Cardiac muscle cell (in vitro differentiated cells and primary cell): ENCODE measurements around the gene PHETA2. TPM values are rescaled to one million over a fixed set of nuclear protein-coding genes. Genes with fewer than 3 reads are reported as not detected.

Experiments
- DNase-seq, 2 donors: peaks; one replicate each; pipeline versions ENCODE4 v3.0.0 to v3.0.0-alpha.2; 2010 to 2017; ENCODE audit warnings: low read depth in 1 of 2, low spot score in 1 of 2
- H3K27ac ChIP-seq: fragments of 200-600 bp; sonication (generic); 2 replicates; pipeline ENCODE4 v1.5.1; 2016
- H3K27me3 ChIP-seq: fragments of 200-600 bp; sonication (generic); 2 replicates; pipeline ENCODE4 v1.6.0; 2016; ENCODE audit warnings: control low read depth
- H3K36me3 ChIP-seq: fragments of 200-600 bp; sonication (generic); 2 replicates; pipeline ENCODE4 v1.5.1; 2016; ENCODE audit warnings: control low read depth
- H3K4me1 ChIP-seq: fragments of 200-600 bp; sonication (generic); 2 replicates; pipeline ENCODE4 v1.8.1; 2017; ENCODE audit warnings: low read depth, mild to moderate bottlenecking, mixed run types
- H3K4me3 ChIP-seq: fragments of 200-600 bp; sonication (generic); 2 replicates; pipeline ENCODE4 v1.5.1; 2016; ENCODE audit warnings: mild to moderate bottlenecking
- H3K9me3 ChIP-seq: fragments of 200-600 bp; sonication (generic); 2 replicates; pipeline ENCODE4 v1.5.1; 2017; ENCODE audit warnings: low read depth, mild to moderate bottlenecking, control low read depth
- polyA plus RNA-seq: library from polyadenylated mRNA; unstranded; fragments of >200 nt; fragmentation: Nextera tagmentation; extraction: Ambion mirVana; gene quantifications from 2 replicates; pipeline ENCODE4 v1.2.1, GENCODE V29; 2016
- total RNA-seq: library from RNA; depleted of rRNA; stranded (reverse); fragments of >200 nt; gene quantifications from 2 replicates; pipeline ENCODE4 v1.2.3, GENCODE V29; 2016
- TF ChIP-seq, protein P1 (sequence below): IDR thresholded peaks from 2 replicates; pipeline ENCODE4 v1.5.1; 2012; ENCODE audit warnings: low read depth, mild to moderate bottlenecking, low read length

PHETA2 gene
- total and polyA plus RNA-seq, 2 experiments from 2014 or later, result 0.68 to 2.2 TPM

- Histone ChIP-seq H3K4me1 (no peaks in the 10 kb centered on the region), H3K36me3 (peaks cover 13% of the 10 kb centered on the region), H3K9me3 (no peaks in the 10 kb centered on the region), H3K27me3 (no peaks in the 10 kb centered on the region), H3K4me3 (no peak overlapping the region), H3K27ac (no peak overlapping the region)
- DNase-seq, result no peak
- TF ChIP-seq, protein P1, sequence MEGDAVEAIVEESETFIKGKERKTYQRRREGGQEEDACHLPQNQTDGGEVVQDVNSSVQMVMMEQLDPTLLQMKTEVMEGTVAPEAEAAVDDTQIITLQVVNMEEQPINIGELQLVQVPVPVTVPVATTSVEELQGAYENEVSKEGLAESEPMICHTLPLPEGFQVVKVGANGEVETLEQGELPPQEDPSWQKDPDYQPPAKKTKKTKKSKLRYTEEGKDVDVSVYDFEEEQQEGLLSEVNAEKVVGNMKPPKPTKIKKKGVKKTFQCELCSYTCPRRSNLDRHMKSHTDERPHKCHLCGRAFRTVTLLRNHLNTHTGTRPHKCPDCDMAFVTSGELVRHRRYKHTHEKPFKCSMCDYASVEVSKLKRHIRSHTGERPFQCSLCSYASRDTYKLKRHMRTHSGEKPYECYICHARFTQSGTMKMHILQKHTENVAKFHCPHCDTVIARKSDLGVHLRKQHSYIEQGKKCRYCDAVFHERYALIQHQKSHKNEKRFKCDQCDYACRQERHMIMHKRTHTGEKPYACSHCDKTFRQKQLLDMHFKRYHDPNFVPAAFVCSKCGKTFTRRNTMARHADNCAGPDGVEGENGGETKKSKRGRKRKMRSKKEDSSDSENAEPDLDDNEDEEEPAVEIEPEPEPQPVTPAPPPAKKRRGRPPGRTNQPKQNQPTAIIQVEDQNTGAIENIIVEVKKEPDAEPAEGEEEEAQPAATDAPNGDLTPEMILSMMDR, result no peak
These were observed 13.6 kb upstream of the PHETA2 start for GRCh38 chr22:42060489-42060888.

- Histone ChIP-seq H3K4me1 (no peaks in the 10 kb centered on the region), H3K36me3 (peaks cover 13% of the 10 kb centered on the region), H3K27me3 (no peaks in the 10 kb centered on the region), H3K4me3 (no peak overlapping the region), H3K9me3 (no peaks in the 10 kb centered on the region), H3K27ac (no peak overlapping the region)
- DNase-seq, result no peak
- TF ChIP-seq, protein P1, result no peak
These were observed 13.0 kb upstream of the PHETA2 start for GRCh38 chr22:42061041-42061440.

- Histone ChIP-seq H3K36me3 (peaks cover 13% of the 10 kb centered on the region), H3K4me1 (no peaks in the 10 kb centered on the region), H3K27ac (no peak overlapping the region), H3K9me3 (no peaks in the 10 kb centered on the region), H3K27me3 (no peaks in the 10 kb centered on the region), H3K4me3 (no peak overlapping the region)
- TF ChIP-seq, protein P1, result no peak
- no peak for DNase-seq
These were observed 11.4 kb upstream of the PHETA2 start for GRCh38 chr22:42062506-42063170.

DNA sequence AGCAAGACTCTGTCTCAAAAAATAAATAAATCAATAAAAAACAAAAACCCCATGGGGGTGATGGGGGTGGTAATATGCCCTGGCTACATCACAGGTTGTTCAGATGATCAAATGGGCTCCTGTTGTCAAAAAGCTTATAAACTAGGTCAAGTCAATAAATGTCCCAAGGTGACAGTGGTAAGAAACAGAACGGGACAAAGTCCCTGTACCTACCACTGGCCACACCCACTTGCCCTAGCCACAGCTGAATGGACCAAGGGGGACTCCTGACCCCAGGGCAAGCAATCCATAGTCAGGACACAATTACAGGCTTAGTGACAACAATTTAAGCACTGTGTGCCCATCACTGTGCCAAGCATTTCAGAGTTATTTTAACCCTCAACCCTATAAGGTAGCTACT is 9.4 kb upstream of the PHETA2 start:
- no peak for DNase-seq
- H3K4me3 ChIP-seq, result no peak overlapping the region
- H3K27me3 ChIP-seq, result no peaks in the 10 kb centered on the region
- peaks cover 1% of the 10 kb centered on the region for H3K4me1 ChIP-seq
- H3K27ac ChIP-seq, result no peak overlapping the region
- TF ChIP-seq, protein P1, result no peak
- H3K36me3 ChIP-seq, result peaks cover 11% of the 10 kb centered on the region
- no peaks in the 10 kb centered on the region for H3K9me3 ChIP-seq

GRCh38 chr22:42065438-42066125 is 8.5 kb upstream of the PHETA2 start:
- Histone ChIP-seq H3K27me3 (no peaks in the 10 kb centered on the region), H3K27ac (no peak overlapping the region), H3K4me1 (peaks cover 6% of the 10 kb centered on the region), H3K4me3 (no peak overlapping the region), H3K9me3 (no peaks in the 10 kb centered on the region), H3K36me3 (peaks cover 3% of the 10 kb centered on the region)
- TF ChIP-seq, protein P1, result no peak
- DNase-seq, result no peak
